HepG2 (cell line): ENCODE measurements around the gene POLR2H. TPM values are rescaled to one million over a fixed set of nuclear protein-coding genes. Genes with fewer than 3 reads are reported as not detected.
A peak's percentile ranks its signal among the peaks of the same experiment; 100 is the strongest.

Experiments
- ATAC-seq: fragments of 200-7000 bp; cut with Tn5 transposase; 3 replicates; pipeline ENCODE4 v1.9.1; 2020; ENCODE audit warnings: mild to moderate bottlenecking, moderate library complexity
- BruUV-seq: library from RNA; stranded (reverse); fragments of 400-500 nt; replicated peaks from 2 replicates; lab custom pipeline; 2021; lab: Mats Ljungman, UMichigan
- CTCF ChIA-PET: fragments of 300-600 bp; formaldehyde crosslinking; extraction: SDS; loops from one replicate; lab custom pipeline; 2021; ENCODE audit warnings: low total read pairs, inconsistent platforms, low intra/inter-chr PET ratio; lab: Yijun Ruan, JAX
- POLR2A ChIA-PET: fragments of 350-600 bp; sonication (Branson Sonifier 250); formaldehyde crosslinking; loops from one replicate; lab custom pipeline; 2020; ENCODE audit warnings: antibody characterized with exemption, inconsistent platforms; lab: Yijun Ruan, JAX
- DNase-seq: peaks from one replicate; pipeline ENCODE4 v3.0.0-alpha.2; 2015; ENCODE audit warnings: low spot score
- FAIRE-seq: peaks from 3 replicates; lab custom pipeline; 2011; peaks lifted over from hg19 to GRCh38; lab: Jason Lieb, UNC
- H2AFZ ChIP-seq: one replicate; pipeline ENCODE4 v1.6.1; 2011; ENCODE audit warnings: low read length, inconsistent platforms
- H3K27ac ChIP-seq: fragments of 300-600 bp; 3 replicates; pipeline ENCODE4 v1.8.0; 2011; ENCODE audit warnings: mixed run types, mild to moderate bottlenecking, mixed read lengths, low read length, inconsistent platforms; ENCODE audit not compliant: insufficient read depth; ENCODE audit errors: extremely low read length
- H3K27me3 ChIP-seq, 2 experiments: fragments of 200-600 bp in 1 of 2; 2 replicates in 1 of 2; 3 replicates in 1 of 2; pipeline versions ENCODE4 v1.6.0 to v1.8.0; 2011; ENCODE audit warnings: low read length in 2 of 2, mild to moderate bottlenecking in 2 of 2, moderate library complexity in 2 of 2, inconsistent platforms in 1 of 2; ENCODE audit not compliant: insufficient read depth in 2 of 2, control insufficient read depth in 1 of 2
- H3K36me3 ChIP-seq, 2 experiments: fragments of 200-600 bp in 1 of 2; replicated peaks in 1 of 2; 2 replicates in 1 of 2; 3 replicates in 1 of 2; pipeline versions ENCODE4 v1.5.1 to v1.8.0; 2011; ENCODE audit warnings: low read length in 2 of 2, inconsistent platforms in 1 of 2; ENCODE audit not compliant: insufficient read depth in 2 of 2, control insufficient read depth in 1 of 2
- H3K4me1 ChIP-seq: 2 replicates; pipeline ENCODE4 v1.5.1; 2012; ENCODE audit warnings: low read length, inconsistent platforms; ENCODE audit not compliant: insufficient read depth
- H3K4me2 ChIP-seq: 2 replicates; pipeline ENCODE4 v1.6.0; 2011; ENCODE audit warnings: low read depth, low read length, inconsistent platforms
- H3K4me3 ChIP-seq, 3 experiments: fragments of 200-600 bp in 1 of 3; sonication (generic), shearing (Covaris generic) in 1 of 3; replicated peaks in 1 of 3; 2 replicates each; pipeline ENCODE4 v1.5.1; 2011 to 2016; ENCODE audit warnings: low read length in 3 of 3, inconsistent platforms in 2 of 3, low read depth in 2 of 3, mild to moderate bottlenecking in 2 of 3, control low read depth in 1 of 3, mixed read lengths in 1 of 3; ENCODE audit not compliant: insufficient read depth in 1 of 3
- H3K79me2 ChIP-seq: one replicate; pipeline ENCODE4 v1.6.1; 2011; ENCODE audit warnings: low read length, inconsistent platforms; ENCODE audit not compliant: insufficient read depth
- H3K9ac ChIP-seq: 2 replicates; pipeline ENCODE4 v1.6.0; 2011; ENCODE audit warnings: mild to moderate bottlenecking, low read depth, low read length, inconsistent platforms; ENCODE audit not compliant: insufficient read depth
- H3K9me3 ChIP-seq: 2 replicates; pipeline ENCODE4 v1.5.1; 2012; ENCODE audit warnings: mild to moderate bottlenecking, low read length
- H4K20me1 ChIP-seq: 2 replicates; pipeline ENCODE4 v1.6.0; 2011; ENCODE audit warnings: inconsistent platforms, mild to moderate bottlenecking, low read length, moderate library complexity; ENCODE audit not compliant: insufficient read depth
- MNT ChIP-seq: fragments of 450-650 bp; IDR thresholded peaks from 2 replicates; pipeline ENCODE4 v1.6.1; 2016
- PHF8 ChIP-seq: sonication (generic); formaldehyde crosslinking; IDR thresholded peaks from 2 replicates; pipeline ENCODE4 v1.5.0; 2020; ENCODE audit warnings: missing genetic modification reagents
- RBFOX2 ChIP-seq: fragments of 200-400 bp; formaldehyde crosslinking; IDR thresholded peaks from 2 replicates; pipeline ENCODE4 v1.6.1; 2017; ENCODE audit warnings: low read depth, mild to moderate bottlenecking, low read length
- SMAD3 ChIP-seq: sonication (generic); formaldehyde crosslinking; IDR thresholded peaks from 2 replicates; pipeline ENCODE4 v1.4.0; 2020; ENCODE audit warnings: missing genetic modification reagents
- SUZ12 ChIP-seq: fragments of 150-350 bp; IDR thresholded peaks from 2 replicates; pipeline ENCODE4 v1.6.1; 2014; ENCODE audit warnings: low read depth, low read length
- TAF1 ChIP-seq: sonication (generic); formaldehyde crosslinking; IDR thresholded peaks from 2 replicates; pipeline ENCODE4 v1.4.0; 2020; ENCODE audit warnings: missing genetic modification reagents
- TARDBP ChIP-seq: sonication (generic); formaldehyde crosslinking; IDR thresholded peaks from 2 replicates; pipeline ENCODE4 v1.8.0; 2022; ENCODE audit warnings: mild to moderate bottlenecking, missing genetic modification reagents
- TBX3 ChIP-seq: fragments of 450-650 bp; IDR thresholded peaks from 2 replicates; pipeline ENCODE4 v1.6.1; 2017; ENCODE audit warnings: antibody characterized with exemption, mild to moderate bottlenecking, inconsistent platforms, borderline replicate concordance
- ZGPAT ChIP-seq: IDR thresholded peaks from 2 replicates; pipeline ENCODE4 v1.6.1; 2016; ENCODE audit warnings: mild to moderate bottlenecking
- ZNF550 ChIP-seq: sonication (generic); formaldehyde crosslinking; IDR thresholded peaks from 2 replicates; pipeline ENCODE4 v1.4.0; 2020; ENCODE audit warnings: mild to moderate bottlenecking, missing genetic modification reagents, borderline replicate concordance
- ZNF598 ChIP-seq: sonication (generic); formaldehyde crosslinking; IDR thresholded peaks from 2 replicates; pipeline ENCODE4 v1.5.1; 2020; ENCODE audit warnings: mild to moderate bottlenecking, missing genetic modification reagents, borderline replicate concordance
- ZNF839 ChIP-seq: sonication (generic); formaldehyde crosslinking; IDR thresholded peaks from 2 replicates; pipeline ENCODE4 v1.4.0; 2020; ENCODE audit warnings: missing genetic modification reagents, mild to moderate bottlenecking, borderline replicate concordance
- ZSCAN12 ChIP-seq: sonication (generic); formaldehyde crosslinking; IDR thresholded peaks from 2 replicates; pipeline ENCODE4 v1.9.0; 2021; ENCODE audit warnings: mild to moderate bottlenecking, missing genetic modification reagents
- ZSCAN21 ChIP-seq: sonication (generic); formaldehyde crosslinking; IDR thresholded peaks from 2 replicates; pipeline ENCODE4 v1.8.0; 2022; ENCODE audit warnings: mild to moderate bottlenecking, missing genetic modification reagents, moderate library complexity, borderline replicate concordance
- WGBS: methylation state at CpG from one replicate; pipeline ENCODE4 v1.1.6; 2017; ENCODE audit warnings: low lambda C conversion rate; 5-methylcytosine and 5-hydroxymethylcytosine counted together
- in situ Hi-C: cut with HindIII; loops from 2 replicates; pipeline ENCODE4 v1.10.0; 2017; ENCODE audit warnings: low pct_unique_long_range_greater_than_20kb; ENCODE audit not compliant: extremely low pct_ligation_motif_present
- intact Hi-C: fragments of 100-400 bp; cut with micrococcal nuclease; formaldehyde crosslinking; loops from one replicate; pipeline ENCODE4 v1.10.0; 2022; ENCODE audit not compliant: unreplicated experiment
- polyA plus RNA-seq, 8 experiments: library from polyadenylated mRNA; depleted of rRNA in 3 of 8; stranded (reverse) in 7 of 8; unstranded in 1 of 8; fragments of >200 nt; fragmentation: Illumina TruSeq in 4 of 8; extraction: Trizol in 4 of 8; gene quantifications; 2 replicates each; pipeline versions ENCODE4 v1.2.1 to v1.2.3, GENCODE V29; 2011 to 2016; ENCODE audit warnings: low read depth in 4 of 8, missing spikeins in 1 of 8, mixed read lengths in 1 of 8; ENCODE audit not compliant: insufficient read depth in 1 of 8
- total RNA-seq, 5 experiments: library from RNA; depleted of rRNA; stranded (reverse); fragments of >200 nt; fragmentation: Illumina TruSeq; extraction: Trizol; gene quantifications; 2 replicates each; pipeline ENCODE4 v1.2.3, GENCODE V29; 2016; ENCODE audit warnings: low read depth in 1 of 5
- TF ChIP-seq, protein P1 (sequence below): sonication (generic); formaldehyde crosslinking; IDR thresholded peaks from 2 replicates; pipeline ENCODE4 v1.4.0; 2020; ENCODE audit warnings: mild to moderate bottlenecking, missing genetic modification reagents

Gene POLR2H
- total and polyA plus RNA-seq, 2 of the 13 experiments (the other 11 are each of a cell fraction or from before 2014, with no cell fraction given), result 118 to 194 TPM

DNA sequence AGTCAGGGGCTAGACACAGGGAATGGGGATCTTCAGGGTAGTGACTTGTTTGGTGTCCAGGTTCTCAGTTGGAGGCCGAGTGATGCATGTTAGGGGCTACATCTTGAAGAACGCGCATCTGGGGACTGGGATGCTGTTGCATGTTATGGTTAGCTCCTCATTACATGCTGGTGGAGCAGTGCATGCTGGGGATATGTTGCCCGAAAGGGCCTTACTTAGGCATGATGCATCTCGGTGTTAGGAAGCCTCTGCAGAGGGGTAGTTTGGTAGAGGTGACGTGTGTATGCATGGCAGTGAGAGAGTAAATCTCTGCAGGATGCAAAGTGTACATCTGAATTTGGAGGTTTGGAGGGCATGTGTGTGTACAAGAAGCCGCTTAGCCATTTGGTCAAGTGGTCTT, 44.7 kb upstream of the POLR2H start:
- ChIA-PET POLR2A (interaction anchor here (1.5 kb wide), 1 partner anchor 17 kb away, joined by 3 read pairs; no protein-coding TSS in a partner anchor), CTCF (no interaction called here)
- BruUV-seq, result no TSS peak
- Histone ChIP-seq H3K4me1 (peaks cover 44% of the 10 kb centered on the region), H2AFZ (no peak overlapping the region), H3K36me3 (peaks cover 23 to 51% of the 10 kb centered on the region in 2 experiments), H3K4me3 (peak overlapping the region; percentile 68 to 93 (median 86)), H3K27ac (peak overlapping the region; percentile 91), H4K20me1 (peaks cover 38% of the 10 kb centered on the region), H3K27me3 (no peaks in the 10 kb centered on the region; a peak in 1 of 5 replicates), H3K9ac (peak overlapping the region; percentile 98; the same call in 1 of the 2 replicates), H3K4me2 (peak overlapping the region; percentile 94), H3K9me3 (no peaks in the 10 kb centered on the region), H3K79me2 (peaks cover 56% of the 10 kb centered on the region)
- intact Hi-C loops, result no loop called here
- no peak for ATAC-seq
- DNase-seq, result no peak
- FAIRE-seq, result no peak
- 88% methylated on average over 6 of the region's 7 CpGs for WGBS
- in situ Hi-C loops, result no loop called here
- TF ChIP-seq ZNF550 (CRISPR knock-in tag), result peak; percentile 50; the same call in 1 of the 2 replicates
- TF ChIP-seq TARDBP (CRISPR knock-in tag), result no peak
- TF ChIP-seq RBFOX2, result peak; percentile 36; the same call in 1 of the 2 replicates
- no peak for TF ChIP-seq ZGPAT (CRISPR knock-in tag)
- no peak for TF ChIP-seq SMAD3 (CRISPR knock-in tag)
- TF ChIP-seq, protein P1, sequence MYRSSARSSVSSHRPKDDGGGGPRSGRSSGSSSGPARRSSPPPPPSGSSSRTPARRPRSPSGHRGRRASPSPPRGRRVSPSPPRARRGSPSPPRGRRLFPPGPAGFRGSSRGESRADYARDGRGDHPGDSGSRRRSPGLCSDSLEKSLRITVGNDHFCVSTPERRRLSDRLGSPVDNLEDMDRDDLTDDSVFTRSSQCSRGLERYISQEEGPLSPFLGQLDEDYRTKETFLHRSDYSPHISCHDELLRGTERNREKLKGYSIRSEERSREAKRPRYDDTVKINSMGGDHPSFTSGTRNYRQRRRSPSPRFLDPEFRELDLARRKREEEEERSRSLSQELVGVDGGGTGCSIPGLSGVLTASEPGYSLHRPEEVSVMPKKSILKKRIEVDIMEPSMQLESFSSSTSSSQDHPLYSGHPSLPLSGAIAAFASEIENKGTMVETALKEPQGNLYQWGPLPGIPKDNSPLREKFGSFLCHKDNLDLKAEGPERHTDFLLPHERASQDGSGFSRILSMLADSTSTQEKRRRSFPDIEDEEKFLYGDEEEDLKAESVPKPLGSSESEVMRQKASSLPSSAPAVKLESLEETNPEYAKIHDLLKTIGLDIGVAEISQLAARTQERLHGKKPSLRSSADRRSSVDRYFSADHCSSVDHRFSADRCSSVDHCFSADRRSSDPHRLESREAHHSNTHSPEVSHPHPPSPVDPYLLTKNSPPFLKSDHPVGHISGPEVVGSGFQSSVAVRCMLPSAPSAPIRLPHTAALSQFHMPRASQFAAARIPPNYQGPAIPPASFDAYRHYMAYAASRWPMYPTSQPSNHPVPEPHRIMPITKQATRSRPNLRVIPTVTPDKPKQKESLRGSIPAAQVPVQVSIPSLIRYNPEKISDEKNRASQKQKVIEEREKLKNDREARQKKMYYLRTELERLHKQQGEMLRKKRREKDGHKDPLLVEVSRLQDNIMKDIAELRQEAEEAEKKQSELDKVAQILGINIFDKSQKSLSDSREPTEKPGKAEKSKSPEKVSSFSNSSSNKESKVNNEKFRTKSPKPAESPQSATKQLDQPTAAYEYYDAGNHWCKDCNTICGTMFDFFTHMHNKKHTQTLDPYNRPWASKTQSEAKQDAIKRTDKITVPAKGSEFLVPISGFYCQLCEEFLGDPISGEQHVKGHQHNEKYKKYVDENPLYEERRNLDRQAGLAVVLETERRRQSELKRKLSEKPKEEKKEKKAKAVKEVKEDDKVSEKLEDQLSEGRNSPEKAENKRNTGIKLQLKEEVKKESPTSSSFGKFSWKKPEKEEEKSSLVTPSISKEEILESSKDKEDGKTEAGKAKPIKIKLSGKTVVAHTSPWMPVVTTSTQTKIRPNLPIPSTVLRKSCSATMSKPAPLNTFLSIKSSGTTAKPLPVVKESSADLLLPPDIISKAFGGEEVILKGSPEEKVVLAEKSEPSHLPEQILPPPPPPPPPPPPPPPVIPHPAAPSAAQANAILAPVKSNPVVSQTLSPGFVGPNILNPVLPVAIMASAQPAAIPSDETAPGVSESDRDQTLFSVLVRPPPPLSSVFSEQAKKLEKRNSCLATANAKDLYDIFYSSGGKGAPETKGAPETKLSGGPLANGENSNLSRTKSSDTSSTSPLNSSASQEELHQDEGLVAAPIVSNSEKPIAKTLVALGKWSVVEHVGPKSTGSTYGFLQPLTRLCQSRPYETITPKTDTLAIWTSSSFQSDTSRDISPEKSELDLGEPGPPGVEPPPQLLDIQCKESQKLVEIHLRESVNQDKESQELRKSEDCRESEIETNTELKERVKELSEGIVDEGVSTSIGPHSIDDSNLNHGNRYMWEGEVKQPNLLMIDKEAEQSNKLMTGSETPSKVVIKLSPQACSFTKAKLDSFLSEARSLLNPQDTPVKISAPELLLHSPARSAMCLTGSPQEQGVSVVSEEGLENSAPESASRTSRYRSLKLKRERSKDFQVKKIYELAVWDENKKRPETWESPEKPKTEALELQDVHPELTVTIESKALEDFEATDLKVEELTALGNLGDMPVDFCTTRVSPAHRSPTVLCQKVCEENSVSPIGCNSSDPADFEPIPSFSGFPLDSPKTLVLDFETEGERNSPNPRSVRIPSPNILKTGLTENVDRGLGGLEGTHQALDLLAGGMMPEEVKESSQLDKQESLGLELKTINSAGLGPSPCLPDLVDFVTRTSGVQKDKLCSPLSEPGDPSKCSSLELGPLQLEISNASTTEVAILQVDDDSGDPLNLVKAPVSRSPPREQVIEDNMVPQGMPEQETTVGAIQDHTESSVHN (CRISPR knock-in tag), result no peak
- TF ChIP-seq SUZ12, result no peak
- TF ChIP-seq MNT, result no peak
- no peak for TF ChIP-seq ZSCAN12 (CRISPR knock-in tag)
- TF ChIP-seq TAF1 (CRISPR knock-in tag), result no peak
- no peak for TF ChIP-seq PHF8 (CRISPR knock-in tag)
- TF ChIP-seq ZNF598, result no peak
- no peak for TF ChIP-seq ZNF839 (CRISPR knock-in tag)
- TF ChIP-seq TBX3, result no peak
- no peak for TF ChIP-seq ZSCAN21 (CRISPR knock-in tag)
